Heart left ventricle (tissue), 16 donors: ENCODE measurements around the gene NBAS. TPM values are rescaled to one million over a fixed set of nuclear protein-coding genes. Genes with fewer than 3 reads are reported as not detected.

Experiments used
- ATAC-seq, 4 donors: fragments of 200-7000 bp; cut with Tn5 transposase; one replicate each; pipeline ENCODE4 v1.9.1; 2020 to 2022; ENCODE audit warnings: moderate library complexity in 4 of 4, mild to moderate bottlenecking in 3 of 4, moderate number of reproducible peaks in 1 of 4
- DNase-seq, 5 donors: peaks; one replicate each; pipeline ENCODE4 v3.0.0-alpha.2; 2020
- H3K27ac ChIP-seq, 12 donors: fragments of 200-600 bp; sonication (generic) in 4 of 12; one replicate each; pipeline versions ENCODE4 v1.5.0 to v1.8.0; 2016 to 2022; ENCODE audit warnings: mild to moderate bottlenecking in 2 of 12
- H3K27me3 ChIP-seq, 9 donors: fragments of 200-600 bp; sonication (generic) in 2 of 9; one replicate each; pipeline versions ENCODE4 v1.5.1 to v1.8.0; 2016 to 2022; ENCODE audit warnings: mild to moderate bottlenecking in 3 of 9
- H3K36me3 ChIP-seq, 9 donors: fragments of 200-600 bp; sonication (generic) in 2 of 9; one replicate each; pipeline versions ENCODE4 v1.5.0 to v1.8.0; 2018 to 2022; ENCODE audit warnings: mild to moderate bottlenecking in 2 of 9
- H3K4me1 ChIP-seq, 12 donors: fragments of 200-600 bp; sonication (generic) in 4 of 12; one replicate each; pipeline versions ENCODE4 v1.5.0 to v1.8.0; 2016 to 2022; ENCODE audit warnings: mild to moderate bottlenecking in 3 of 12
- H3K4me3 ChIP-seq, 12 donors: fragments of 200-600 bp; sonication (generic) in 4 of 12; one replicate each; pipeline versions ENCODE4 v1.5.0 to v1.8.0; 2017 to 2022; ENCODE audit warnings: mild to moderate bottlenecking in 9 of 12, moderate library complexity in 4 of 12
- H3K9me3 ChIP-seq, 12 donors: fragments of 200-600 bp; sonication (generic) in 4 of 12; one replicate each; pipeline versions ENCODE4 v1.5.0 to v1.8.0; 2016 to 2022; ENCODE audit warnings: mild to moderate bottlenecking in 1 of 12
- POLR2A ChIP-seq, 2 donors: fragments of 450-650 bp; IDR thresholded peaks; one replicate each; pipeline ENCODE4 v1.6.1; 2017; ENCODE audit warnings: antibody characterized with exemption in 2 of 2, mild to moderate bottlenecking in 2 of 2, moderate library complexity in 2 of 2
- WGBS, 4 donors: extraction: QIAGEN DNeasy Blood & Tissue Kit in 2 of 4; methylation state at CpG; one replicate each; pipeline versions ENCODE4 v1.1.5 to v1.1.7; 2013 to 2018; 5-methylcytosine and 5-hydroxymethylcytosine counted together
- intact Hi-C, 10 donors: fragments of 100-400 bp; cut with DNase I; formaldehyde crosslinking; loops; one replicate each; pipeline versions ENCODE4 v1.11.1 to v1.14.2; 2022
- polyA plus RNA-seq, 2 donors: library from polyadenylated mRNA; stranded (reverse); fragments of 200-250 nt; gene quantifications; one replicate each; pipeline ENCODE4 v1.2.3, GENCODE V29; 2013
- total RNA-seq, 9 donors: library from RNA; depleted of rRNA in 2 of 9; stranded (reverse); fragments of >200 nt in 2 of 9; fragmentation: NEBNext Ultra II Directional in 3 of 9; extraction: Animal tissue kit (Norgen Biotek cat#: 25700) in 3 of 9; gene quantifications; one replicate each; pipeline versions ENCODE4 v1.1.0 to v1.2.4, GENCODE V29; 2016 to 2023
- TF ChIP-seq, protein P1 (sequence below), 12 donors: fragments of 200-600 bp; sonication (generic) in 4 of 12; IDR thresholded peaks; one replicate each; pipeline versions ENCODE4 v1.5.0 to v1.8.0; 2018 to 2022; ENCODE audit warnings: antibody characterized with exemption in 12 of 12, mild to moderate bottlenecking in 5 of 12
- donor health status: ischemic (EF 13 %, LVEDD 7.1; RV severe dilation, severe dysfunction).
- donor health status: healthy with polysubstance abuse.
- donor health status: DM: no; HTN: yes; CAD: no.
- donor health status: DM: no; HTN: no; CAD: no.
- donor health status: ischemic (EF 25% LVEDD 6.9; RV normal size, moderate dysfunction).
- donor health status: ischemic (EF 25% LVEDD 5.7; RV mildly dilated, moderate dysfunction).
- donor health status: healthy.
- donor health status: DM: yes; HTN: yes; CAD: no.
- donor health status: ischemic (EF 35%, LVEDD 5.7; RV mildly dilated, moderate dysfunction).
- donor health status: nonischemic (EF 11% LVEDD 7.7; RV severe dilation, severe dysfunction).
- donor health status: DM: yes; HTN: yes; CAD: no.
- donor health status: PGD.
- donor health status: ischemic (EF 29% LVEDD 5.4; RV normal size, mild dysfunction).
- donor health status: nonischemic (EF 23%, LVEDD 6.1; RV moderate dilation, normal function).

Gene NBAS
- total and polyA plus RNA-seq, 11 donors: 23.1 to 63.0 (median 50.5) TPM

GRCh38 chr2:15168116-15168515, 393.0 kb downstream of the NBAS start:
- ATAC-seq (no peak), DNase-seq (no peak)
- intact Hi-C loops: no loop called here
- 92 to 94% (median 93%) methylated on average over 6 of the region's 6 CpGs for WGBS, 4 donors
- H3K9me3 ChIP-seq: no peaks in the 10 kb centered on the region
- H3K27me3 ChIP-seq: no peaks in the 10 kb centered on the region
- no peak overlapping the region for H3K4me3 ChIP-seq
- H3K27ac ChIP-seq: no peak overlapping the region
- TF ChIP-seq POLR2A (IDR thresholded peaks at IDR 0.05): no peak
- TF ChIP-seq, protein P1, sequence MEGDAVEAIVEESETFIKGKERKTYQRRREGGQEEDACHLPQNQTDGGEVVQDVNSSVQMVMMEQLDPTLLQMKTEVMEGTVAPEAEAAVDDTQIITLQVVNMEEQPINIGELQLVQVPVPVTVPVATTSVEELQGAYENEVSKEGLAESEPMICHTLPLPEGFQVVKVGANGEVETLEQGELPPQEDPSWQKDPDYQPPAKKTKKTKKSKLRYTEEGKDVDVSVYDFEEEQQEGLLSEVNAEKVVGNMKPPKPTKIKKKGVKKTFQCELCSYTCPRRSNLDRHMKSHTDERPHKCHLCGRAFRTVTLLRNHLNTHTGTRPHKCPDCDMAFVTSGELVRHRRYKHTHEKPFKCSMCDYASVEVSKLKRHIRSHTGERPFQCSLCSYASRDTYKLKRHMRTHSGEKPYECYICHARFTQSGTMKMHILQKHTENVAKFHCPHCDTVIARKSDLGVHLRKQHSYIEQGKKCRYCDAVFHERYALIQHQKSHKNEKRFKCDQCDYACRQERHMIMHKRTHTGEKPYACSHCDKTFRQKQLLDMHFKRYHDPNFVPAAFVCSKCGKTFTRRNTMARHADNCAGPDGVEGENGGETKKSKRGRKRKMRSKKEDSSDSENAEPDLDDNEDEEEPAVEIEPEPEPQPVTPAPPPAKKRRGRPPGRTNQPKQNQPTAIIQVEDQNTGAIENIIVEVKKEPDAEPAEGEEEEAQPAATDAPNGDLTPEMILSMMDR (IDR thresholded peaks at IDR 0.05): no peak
- peaks cover 0 to 12% (median 0%) of the 10 kb centered on the region in 9 donors for H3K36me3 ChIP-seq
- H3K4me1 ChIP-seq: peaks cover 0 to 14% (median 0%) of the 10 kb centered on the region in 12 donors

- 94 to 96% (median 95%) methylated on average over 9 to 12 of the region's 12 CpGs for WGBS, 4 donors
- Histone ChIP-seq H3K36me3 (peaks cover 0 to 12% (median 0%) of the 10 kb centered on the region in 9 donors), H3K27me3 (no peaks in the 10 kb centered on the region), H3K9me3 (no peaks in the 10 kb centered on the region), H3K4me1 (peaks cover 0 to 14% (median 0%) of the 10 kb centered on the region in 12 donors), H3K27ac (no peak overlapping the region), H3K4me3 (no peak overlapping the region)
- DNase-seq (no peak), ATAC-seq (no peak)
- no peak for TF ChIP-seq POLR2A (IDR thresholded peaks at IDR 0.05)
- TF ChIP-seq, protein P1 (IDR thresholded peaks at IDR 0.05): no peak
- intact Hi-C loops: no loop called here
Measured at GRCh38 chr2:15166878-15167277, 394.3 kb downstream of the NBAS start.

GRCh38 chr2:15163326-15163725, 397.8 kb downstream of the NBAS start:
- ATAC-seq: no peak
- Histone ChIP-seq H3K4me1 (no peaks in the 10 kb centered on the region), H3K9me3 (no peaks in the 10 kb centered on the region), H3K4me3 (no peak overlapping the region), H3K27ac (no peak overlapping the region), H3K27me3 (no peaks in the 10 kb centered on the region), H3K36me3 (peaks cover 0 to 12% (median 0%) of the 10 kb centered on the region in 9 donors)
- TF ChIP-seq POLR2A (IDR thresholded peaks at IDR 0.05): no peak
- TF ChIP-seq, protein P1 (IDR thresholded peaks at IDR 0.05): no peak
- DNase-seq: no peak
- intact Hi-C loops: no loop called here
- WGBS, 4 donors: 32 to 88% (median 65%) methylated on average over 2 of the region's 2 CpGs

DNA sequence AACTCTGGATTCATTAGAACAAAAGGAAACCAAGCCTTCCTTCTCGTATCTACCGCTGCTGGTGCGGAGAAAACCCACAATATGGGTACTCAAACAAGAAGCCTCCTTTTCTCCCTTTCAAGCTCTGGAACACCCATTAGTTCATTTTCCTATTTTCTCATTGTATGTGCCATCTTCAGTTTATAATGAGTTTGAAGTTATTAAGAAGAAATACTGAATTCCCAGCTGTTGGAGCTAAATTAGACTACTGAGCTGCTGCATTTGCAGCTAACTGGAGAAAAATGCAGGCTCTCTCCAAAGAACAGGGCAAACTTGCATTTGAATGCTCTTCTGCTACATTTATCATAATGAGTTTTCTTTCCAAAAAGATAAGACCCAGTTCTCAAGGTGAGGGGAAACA, 398.5 kb downstream of the NBAS start:
- intact Hi-C loops: no loop called here
- Histone ChIP-seq H3K27me3 (no peaks in the 10 kb centered on the region), H3K36me3 (peaks cover 0 to 11% (median 0%) of the 10 kb centered on the region in 9 donors), H3K4me1 (no peaks in the 10 kb centered on the region), H3K27ac (no peak overlapping the region), H3K9me3 (no peaks in the 10 kb centered on the region), H3K4me3 (no peak overlapping the region)
- no peak for TF ChIP-seq POLR2A (IDR thresholded peaks at IDR 0.05)
- TF ChIP-seq, protein P1 (IDR thresholded peaks at IDR 0.05): no peak
- WGBS, 4 donors: 93 to 96% (median 93%) methylated on average over 3 of the region's 3 CpGs
- DNase-seq (no peak), ATAC-seq (no peak)
